Colonic mucosa (tissue), 4 donors: Measurements from ENCODE around the gene PDF. TPM values are rescaled to one million over a fixed set of nuclear protein-coding genes. Genes with fewer than 3 reads are reported as not detected.

ENCODE experiments used
- DNase-seq: peaks from one replicate; pipeline ENCODE4 v3.0.0-alpha.2; 2020
- H3K27ac ChIP-seq: fragments of 200-600 bp; one replicate; pipeline ENCODE4 v1.8.0; 2021
- H3K27me3 ChIP-seq: fragments of 200-600 bp; one replicate; pipeline ENCODE4 v1.8.0; 2021
- H3K36me3 ChIP-seq: fragments of 200-600 bp; one replicate; pipeline ENCODE4 v1.8.0; 2021
- H3K4me1 ChIP-seq: fragments of 200-600 bp; one replicate; pipeline ENCODE4 v1.8.0; 2021; ENCODE audit warnings: mild to moderate bottlenecking
- H3K4me3 ChIP-seq: fragments of 200-600 bp; one replicate; pipeline ENCODE4 v1.8.0; 2021
- H3K9ac ChIP-seq, 2 donors: one replicate each; pipeline ENCODE4 v1.7.0; 2013; ENCODE audit warnings: control low read depth in 2 of 2, low read depth in 2 of 2, low read length in 2 of 2
- H3K9me3 ChIP-seq: fragments of 200-600 bp; one replicate; pipeline ENCODE4 v1.8.0; 2021
- CTCF ChIP-seq: fragments of 200-600 bp; IDR thresholded peaks from one replicate; pipeline ENCODE4 v1.8.0; 2022; ENCODE audit warnings: antibody characterized with exemption, mild to moderate bottlenecking
- intact Hi-C: fragments of 100-400 bp; cut with DNase I; formaldehyde crosslinking; loops from one replicate; pipeline ENCODE4 v1.14.1; 2022
- total RNA-seq, 2 donors: library from RNA; stranded (reverse); fragmentation: NEBNext Ultra II Directional in 1 of 2; extraction: Animal tissue kit (Norgen Biotek cat#: 25700) in 1 of 2; gene quantifications; one replicate each; pipeline ENCODE4 v1.2.1, GENCODE V29; 2021
- donor health status: healthy.
- donor health status: DM: no; HTN: no; CAD: no.
- donor health status: DM: no; HTN: no; CAD: no.

PDF gene
- total RNA-seq, 2 donors from 2014 or later = 13.2 to 35.1 TPM

- no peaks in the 10 kb centered on the region for H3K9me3 ChIP-seq
- no peaks in the 10 kb centered on the region for H3K27me3 ChIP-seq
- H3K9ac ChIP-seq = no peak overlapping the region
- H3K4me1 ChIP-seq = peaks cover 16% of the 10 kb centered on the region
- no peak for DNase-seq
- no peak for TF ChIP-seq CTCF
- peaks cover 36% of the 10 kb centered on the region for H3K36me3 ChIP-seq
- H3K4me3 ChIP-seq = no peak overlapping the region
- intact Hi-C loops = no loop called here
- no peak overlapping the region for H3K27ac ChIP-seq
Measured at GRCh38 chr16:69322343-69322742, 8.0 kb downstream of the PDF start.

- no peak overlapping the region for H3K9ac ChIP-seq
- H3K27me3 ChIP-seq = no peaks in the 10 kb centered on the region
- H3K4me3 ChIP-seq = no peak overlapping the region
- intact Hi-C loops = no loop called here
- no peak for DNase-seq
- H3K9me3 ChIP-seq = no peaks in the 10 kb centered on the region
- H3K36me3 ChIP-seq = peaks cover 44% of the 10 kb centered on the region
- no peak overlapping the region for H3K27ac ChIP-seq
- H3K4me1 ChIP-seq = peaks cover 9% of the 10 kb centered on the region
- no peak for TF ChIP-seq CTCF
Measured at GRCh38 chr16:69321080-69321479, 9.3 kb downstream of the PDF start.

- no peaks in the 10 kb centered on the region for H3K27me3 ChIP-seq
- H3K9ac ChIP-seq = no peak overlapping the region
- TF ChIP-seq CTCF = no peak
- no peaks in the 10 kb centered on the region for H3K9me3 ChIP-seq
- no peak overlapping the region for H3K4me3 ChIP-seq
- no peak for DNase-seq
- H3K36me3 ChIP-seq = peaks cover 45% of the 10 kb centered on the region
- H3K4me1 ChIP-seq = peaks cover 5% of the 10 kb centered on the region
- intact Hi-C loops = no loop called here
- no peak overlapping the region for H3K27ac ChIP-seq
Measured at GRCh38 chr16:69320740-69321073, 9.7 kb downstream of the PDF start.

- no peak overlapping the region for H3K4me3 ChIP-seq
- peaks cover 45% of the 10 kb centered on the region for H3K36me3 ChIP-seq
- intact Hi-C loops = loop anchor here (10.0 kb wide), 1 partner anchor 55 kb away; no protein-coding TSS in a partner anchor
- H3K4me1 ChIP-seq = peaks cover 4% of the 10 kb centered on the region
- H3K27me3 ChIP-seq = no peaks in the 10 kb centered on the region
- no peak overlapping the region for H3K27ac ChIP-seq
- no peak for TF ChIP-seq CTCF
- no peaks in the 10 kb centered on the region for H3K9me3 ChIP-seq
- DNase-seq = no peak
- no peak overlapping the region for H3K9ac ChIP-seq
Measured at GRCh38 chr16:69319826-69320739, 10.3 kb downstream of the PDF start.

GRCh38 chr16:69319381-69319780, 11.0 kb downstream of the PDF start:
- no peak for TF ChIP-seq CTCF
- Histone ChIP-seq H3K4me1 (peaks cover 4% of the 10 kb centered on the region), H3K36me3 (peaks cover 45% of the 10 kb centered on the region), H3K27ac (no peak overlapping the region), H3K9ac (no peak overlapping the region), H3K4me3 (no peak overlapping the region), H3K9me3 (no peaks in the 10 kb centered on the region), H3K27me3 (no peaks in the 10 kb centered on the region)
- intact Hi-C loops = loop anchor here (10.0 kb wide), 1 partner anchor 55 kb away; no protein-coding TSS in a partner anchor
- no peak for DNase-seq
